ENCODE data around the gene CHST13.

- TF ChIP-seq CTCF (IDR thresholded peaks at IDR 0.05; ENCODE audit: borderline replicate concordance, extremely low read depth, low read length, poor library complexity, severe bottlenecking) (no peak), EZH2 (IDR thresholded peaks at IDR 0.05; ENCODE audit: borderline replicate concordance, low read depth, low read length, severe bottlenecking) (no peak)
Measured at GRCh38 chr3:126582311-126582710, 58.4 kb downstream of the CHST13 start.
